HG02884 (cell line): Measurements from ENCODE around the gene TRA2A.

Source experiments
- ATAC-seq: cut with Tn5 transposase; IDR thresholded peaks from one replicate; pipeline ENCODE4 v1.9.1; 2021; ENCODE audit warnings: mild to moderate bottlenecking, moderate library complexity; ENCODE audit not compliant: unreplicated experiment

The TRA2A gene

GRCh38 chr7:23471106-23471859, 60.5 kb downstream of the TRA2A start:
- ATAC-seq = peak; percentile 22

GRCh38 chr7:23470330-23471105, 61.3 kb downstream of the TRA2A start, which contains the start of gene IGF2BP3:
IGF2BP3 (minus strand) TSS chr7:23470491; CDS start chr7:23470110, 381 bp downstream.
- no peak for ATAC-seq

GRCh38 chr7:23469961-23470250, 61.9 kb downstream of the TRA2A start:
- ATAC-seq = no peak

- ATAC-seq = no peak
Measured at GRCh38 chr7:23469150-23469960, 62.4 kb downstream of the TRA2A start.

- ATAC-seq = no peak
Measured at GRCh38 chr7:23468526-23469149, 63.1 kb downstream of the TRA2A start.

GRCh38 chr7:23467806-23468525, 63.8 kb downstream of the TRA2A start:
- ATAC-seq = peak; percentile 20

- ATAC-seq = no peak
Measured at GRCh38 chr7:23467291-23467805, 64.4 kb downstream of the TRA2A start.

- no peak for ATAC-seq
Measured at GRCh38 chr7:23462846-23463245, 68.9 kb downstream of the TRA2A start.

GRCh38 chr7:23458044-23458443, 73.7 kb downstream of the TRA2A start:
- no peak for ATAC-seq

- no peak for ATAC-seq
Measured at GRCh38 chr7:23456093-23456492, 75.7 kb downstream of the TRA2A start.

GRCh38 chr7:23454881-23455526, 76.8 kb downstream of the TRA2A start:
- ATAC-seq = no peak
